HG03571 (cell line): ENCODE measurements around the gene C4orf54.

Experiments
- ATAC-seq: cut with Tn5 transposase; IDR thresholded peaks from one replicate; pipeline ENCODE4 v1.9.1; 2021; ENCODE audit not compliant: unreplicated experiment

Gene C4orf54

DNA sequence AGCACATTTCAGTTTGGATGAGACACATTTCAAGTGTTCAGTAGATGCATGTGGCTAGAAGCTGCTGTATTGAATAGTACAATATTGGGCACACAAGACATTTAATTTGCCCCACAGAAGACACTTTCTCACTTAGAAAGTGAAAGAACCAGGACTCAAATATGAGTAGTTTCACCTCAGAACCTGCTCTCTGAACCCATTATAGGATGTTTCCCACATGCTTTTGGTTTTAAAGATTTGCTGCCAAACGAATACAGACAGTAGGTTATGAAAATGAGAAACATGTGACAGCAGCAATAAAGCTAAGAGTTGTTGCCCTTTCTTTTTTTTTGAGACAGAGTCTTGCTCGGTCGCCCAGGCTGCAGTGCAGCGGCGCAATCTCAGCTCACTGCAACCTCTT is 32.3 kb downstream of the C4orf54 start:
- ATAC-seq: no peak

DNA sequence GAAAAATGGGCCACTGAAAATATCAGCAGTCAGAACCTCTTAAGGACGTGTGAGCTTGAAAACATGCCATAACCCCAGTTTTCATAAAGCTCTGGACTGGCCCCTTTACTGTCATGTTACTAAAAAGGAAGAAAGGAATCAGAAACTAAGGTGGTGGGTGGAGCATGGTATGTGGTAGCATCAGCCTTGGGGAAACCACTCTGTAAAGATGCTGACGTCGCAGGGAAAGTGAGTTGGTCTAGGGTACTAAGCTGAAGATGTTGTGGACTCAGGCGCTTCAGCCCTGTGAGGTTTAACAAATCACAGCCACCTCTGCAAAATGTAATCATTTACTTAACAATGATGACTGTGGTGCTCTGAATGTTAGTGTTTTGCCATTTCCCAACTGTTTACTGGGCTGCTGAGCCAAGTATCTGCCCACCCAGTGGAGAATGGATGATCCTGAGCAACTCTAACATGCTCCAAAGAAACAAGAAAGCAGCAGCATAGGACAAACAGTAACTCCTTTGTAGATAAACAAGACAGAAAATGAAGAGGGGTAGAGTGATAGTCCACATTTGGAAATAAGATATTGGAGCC is 33.4 kb downstream of the C4orf54 start:
- no peak for ATAC-seq

DNA sequence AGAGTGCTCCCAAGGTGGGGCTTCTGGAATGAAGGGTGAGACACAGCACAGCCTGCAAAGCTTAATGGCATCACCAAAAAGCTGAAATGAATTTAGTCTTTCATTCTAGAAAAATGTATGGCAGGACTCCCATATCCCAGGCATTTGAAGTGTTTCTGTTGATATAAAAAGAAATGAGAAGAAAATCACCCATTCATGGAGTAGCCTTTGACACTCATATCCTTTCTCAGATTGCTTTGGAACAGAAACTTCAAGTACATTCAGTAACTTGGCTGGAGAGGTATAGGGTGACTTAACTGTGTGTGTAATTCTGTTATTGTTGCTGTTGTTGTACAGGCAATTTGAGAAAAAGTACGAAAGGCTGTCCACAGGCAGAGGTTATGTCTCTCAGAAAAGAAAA is 35.3 kb downstream of the C4orf54 start:
- ATAC-seq: no peak

DNA sequence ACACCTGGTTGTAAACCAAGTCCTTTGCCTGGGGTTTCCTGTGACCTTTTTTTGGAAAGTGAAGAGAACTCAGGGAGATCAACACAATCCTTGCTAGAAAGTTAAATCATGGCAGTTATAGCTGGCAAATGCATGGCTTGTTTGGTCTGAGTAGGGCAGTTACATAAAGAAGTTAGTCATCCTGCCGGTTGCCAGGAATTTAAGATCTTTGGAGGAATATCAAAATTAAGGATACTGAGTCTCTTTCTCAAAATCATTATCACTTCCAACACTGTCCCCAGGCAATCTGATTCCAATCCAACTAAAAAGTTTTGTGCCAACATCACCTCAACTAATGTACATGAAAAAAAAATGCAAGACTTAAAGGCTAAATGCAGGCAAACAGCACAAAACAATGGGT is 40.3 kb downstream of the C4orf54 start:
- ATAC-seq: no peak

DNA sequence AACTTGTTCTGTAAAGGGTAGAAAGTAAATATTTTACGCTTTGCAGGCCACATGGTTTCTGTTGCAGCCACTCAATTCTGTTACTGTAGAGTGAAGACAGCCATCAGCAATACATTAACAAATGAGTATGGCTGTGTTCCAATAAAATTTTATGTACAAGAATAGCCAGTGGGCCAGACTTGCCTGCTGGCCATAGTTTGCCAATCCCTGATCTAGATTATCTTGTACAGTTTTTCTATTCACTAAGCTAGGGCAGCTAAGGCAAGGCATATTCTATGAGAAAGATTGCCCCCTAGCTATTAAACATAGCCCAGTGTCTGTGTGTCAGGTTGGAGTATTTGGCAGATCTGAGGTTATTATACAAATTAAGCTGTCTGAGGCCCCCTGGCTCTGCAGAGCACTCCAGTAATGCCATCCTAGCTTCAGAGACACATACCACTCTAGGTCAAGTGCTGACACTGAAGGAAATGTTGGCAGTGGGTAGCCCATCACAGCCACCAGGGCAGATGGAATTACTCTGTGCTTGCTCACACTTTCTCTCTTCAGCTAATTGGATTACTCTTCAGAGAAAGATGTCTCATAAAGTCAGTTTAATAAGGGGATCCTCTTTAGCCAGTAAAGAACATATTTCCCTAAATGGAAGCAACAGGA is 42.3 kb downstream of the C4orf54 start:
- no peak for ATAC-seq

DNA sequence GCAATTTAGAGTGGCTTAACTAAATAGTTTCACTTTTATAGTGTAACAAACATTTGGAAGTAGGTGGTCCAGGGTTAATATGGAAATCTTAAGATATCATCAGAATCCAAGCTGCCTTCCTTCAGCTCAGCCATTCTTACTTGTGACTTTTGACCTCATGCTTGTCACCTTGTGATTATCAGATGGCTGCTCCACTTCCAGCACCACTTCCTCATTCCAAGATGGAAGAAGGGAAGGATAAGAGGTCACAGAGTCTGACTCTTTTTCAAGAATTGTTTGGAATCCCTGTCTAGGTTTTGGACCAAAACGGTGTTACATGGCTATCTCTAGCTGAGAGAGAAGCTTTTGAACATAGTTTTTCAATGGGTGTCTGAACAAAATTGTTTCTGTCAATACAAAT is 43.1 kb downstream of the C4orf54 start:
- ATAC-seq: no peak

DNA sequence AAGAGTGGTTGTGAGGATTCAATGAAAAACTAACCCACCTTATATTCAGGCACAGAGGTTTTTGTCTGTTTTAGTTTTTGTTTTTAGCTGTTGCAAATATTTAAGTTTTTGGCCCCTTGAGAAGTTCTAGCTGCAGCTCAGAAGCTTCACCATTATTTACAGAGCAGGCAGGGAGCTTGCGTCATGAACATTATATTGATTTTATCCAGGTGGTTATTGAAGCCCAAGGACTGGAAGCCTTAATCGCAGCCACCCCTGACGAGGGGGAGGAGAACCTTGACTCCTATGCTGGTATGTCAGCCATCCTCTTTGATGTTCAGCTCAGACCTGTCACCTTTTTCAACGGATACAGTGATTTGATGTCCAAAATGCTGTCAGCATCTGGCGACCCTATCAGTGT is 44.9 kb downstream of the C4orf54 start:
- no peak for ATAC-seq

DNA sequence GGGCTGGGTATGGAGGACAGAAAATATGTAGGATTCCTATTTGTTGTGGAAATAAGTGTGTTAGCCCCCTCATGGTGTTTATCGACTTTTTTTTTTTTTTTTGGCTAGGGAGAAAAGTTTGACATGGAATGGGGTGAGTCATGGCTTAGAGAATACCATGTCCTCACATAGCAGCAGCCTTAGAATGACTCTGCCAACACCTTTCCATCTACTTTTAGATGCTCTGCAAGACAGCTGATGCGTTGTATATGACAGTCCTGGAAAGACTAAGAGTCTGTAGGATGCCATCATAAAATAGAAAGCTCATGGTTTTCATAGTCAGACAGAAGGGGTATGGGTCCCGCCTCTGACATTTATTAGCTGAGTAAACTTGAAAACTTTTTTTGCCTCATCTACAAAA is 45.3 kb downstream of the C4orf54 start:
- no peak for ATAC-seq

DNA sequence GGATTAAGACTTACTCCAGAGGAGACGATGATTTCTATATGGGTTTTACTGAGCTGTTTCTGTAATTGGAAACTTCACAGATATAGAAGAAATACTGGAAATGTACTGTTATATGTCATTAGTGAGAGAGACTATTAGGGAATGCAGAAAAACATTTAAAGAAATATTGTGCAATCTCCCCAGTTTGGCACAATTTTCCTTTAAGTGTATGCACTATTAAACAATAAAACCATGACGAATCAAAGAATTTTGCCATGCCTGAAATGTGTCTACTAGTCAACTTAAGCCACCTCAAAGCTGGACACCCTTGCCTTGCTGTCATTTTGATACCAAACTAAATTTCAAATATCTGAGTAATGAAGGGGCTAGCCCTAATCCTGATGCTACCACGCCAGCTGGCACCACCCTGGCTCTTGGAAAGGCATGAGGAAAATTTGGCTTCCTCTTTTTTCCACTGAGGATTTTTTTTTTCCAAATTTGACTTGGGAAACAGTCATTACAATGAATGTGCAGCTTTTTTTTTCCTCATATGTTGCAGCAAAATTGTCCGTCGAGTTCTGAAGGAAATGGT is 46.9 kb downstream of the C4orf54 start:
- no peak for ATAC-seq

DNA sequence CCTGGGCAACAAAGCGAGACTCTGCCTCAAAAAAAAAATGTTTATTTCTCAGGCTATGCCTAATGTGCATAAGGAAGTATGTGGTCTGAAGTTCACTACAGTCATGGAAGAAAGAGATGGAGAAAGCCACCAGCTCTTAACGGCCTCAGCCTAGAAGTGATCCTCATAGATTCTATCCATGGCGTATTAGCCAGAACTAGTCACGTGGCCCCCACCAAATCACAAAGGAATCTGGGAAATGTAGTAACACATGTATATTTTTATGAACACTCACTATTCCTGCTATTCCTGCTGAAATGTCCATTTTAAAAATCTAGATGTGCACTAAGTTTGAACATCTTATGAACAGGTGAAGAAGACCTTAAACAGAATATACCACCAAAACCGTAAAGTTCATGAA is 49.2 kb downstream of the C4orf54 start:
- ATAC-seq: no peak
